HepG2 (cell line): ENCODE results near the gene RHBG. TPM values are rescaled to one million over a fixed set of nuclear protein-coding genes. Genes with fewer than 3 reads are reported as not detected.

Source experiments
- AKAP8 ChIP-seq: sonication (generic); formaldehyde crosslinking; IDR thresholded peaks from 2 replicates; pipeline ENCODE4 v1.5.1; 2020; ENCODE audit warnings: mild to moderate bottlenecking, missing genetic modification reagents
- CBX1 ChIP-seq: IDR thresholded peaks from one replicate; pipeline ENCODE4 v1.6.1; 2016; ENCODE audit warnings: antibody characterized with exemption, low read depth
- ELF1 ChIP-seq: sonication (generic); formaldehyde crosslinking; IDR thresholded peaks from 2 replicates; pipeline ENCODE4 v1.4.0; 2020; ENCODE audit warnings: missing genetic modification reagents
- JUND ChIP-seq: sonication (generic); formaldehyde crosslinking; IDR thresholded peaks from 2 replicates; pipeline ENCODE4 v1.8.0; 2022; ENCODE audit warnings: mild to moderate bottlenecking, missing genetic modification reagents
- KLF12 ChIP-seq: sonication (generic); formaldehyde crosslinking; IDR thresholded peaks from 2 replicates; pipeline ENCODE4 v1.4.0; 2020; ENCODE audit warnings: missing genetic modification reagents, borderline replicate concordance
- MAFG ChIP-seq: sonication (generic); formaldehyde crosslinking; IDR thresholded peaks from 2 replicates; pipeline ENCODE4 v1.5.1; 2020; ENCODE audit warnings: mild to moderate bottlenecking, missing genetic modification reagents
- NCOR1 ChIP-seq: fragments of 200-600 bp; sonication (generic); IDR thresholded peaks from 2 replicates; pipeline ENCODE4 v1.7.0; 2017; ENCODE audit warnings: antibody characterized with exemption, low read length, borderline replicate concordance
- POLR2G ChIP-seq: fragments of 200-400 bp; formaldehyde crosslinking; IDR thresholded peaks from 2 replicates; pipeline ENCODE4 v1.6.1; 2018; ENCODE audit warnings: mild to moderate bottlenecking, low read depth, low read length, moderate library complexity
- PPARG ChIP-seq: conservative IDR thresholded peaks from 2 replicates; pipeline ENCODE4 v1.6.1; 2016; ENCODE audit warnings: missing biosample characterization, missing genetic modification reagents
- RORA ChIP-seq: sonication (generic); formaldehyde crosslinking; IDR thresholded peaks from 2 replicates; pipeline ENCODE4 v1.5.0; 2020; ENCODE audit warnings: mild to moderate bottlenecking, missing genetic modification reagents, moderate library complexity
- SAP130 ChIP-seq: IDR thresholded peaks from 2 replicates; pipeline ENCODE4 v1.6.1; 2016; ENCODE audit warnings: low read depth
- SP140L ChIP-seq: sonication (generic); formaldehyde crosslinking; IDR thresholded peaks from 2 replicates; pipeline ENCODE4 v1.4.0; 2020; ENCODE audit warnings: missing genetic modification reagents, borderline replicate concordance
- TEAD2 ChIP-seq: sonication (generic); formaldehyde crosslinking; IDR thresholded peaks from 2 replicates; pipeline ENCODE4 v1.9.0; 2021; ENCODE audit warnings: missing genetic modification reagents
- WIZ ChIP-seq: sonication (generic); formaldehyde crosslinking; IDR thresholded peaks from 2 replicates; pipeline ENCODE4 v1.5.1; 2020; ENCODE audit warnings: mild to moderate bottlenecking, missing genetic modification reagents
- ZBTB38 ChIP-seq: sonication (generic); formaldehyde crosslinking; IDR thresholded peaks from 2 replicates; pipeline ENCODE4 v1.5.1; 2020; ENCODE audit warnings: mild to moderate bottlenecking, missing genetic modification reagents
- ZBTB42 ChIP-seq: sonication (generic); formaldehyde crosslinking; IDR thresholded peaks from 2 replicates; pipeline ENCODE4 v1.5.0; 2020; ENCODE audit warnings: mild to moderate bottlenecking, missing genetic modification reagents
- ZKSCAN5 ChIP-seq: sonication (generic); formaldehyde crosslinking; IDR thresholded peaks from 2 replicates; pipeline ENCODE4 v1.5.1; 2020; ENCODE audit warnings: mild to moderate bottlenecking, missing genetic modification reagents
- ZNF260 ChIP-seq: sonication (generic); formaldehyde crosslinking; IDR thresholded peaks from 2 replicates; pipeline ENCODE4 v1.4.0; 2020; ENCODE audit warnings: missing genetic modification reagents, low read depth, mild to moderate bottlenecking, borderline replicate concordance
- ZNF30 ChIP-seq: sonication (generic); formaldehyde crosslinking; IDR thresholded peaks from 2 replicates; pipeline ENCODE4 v1.5.0; 2020; ENCODE audit warnings: mild to moderate bottlenecking, missing genetic modification reagents
- ZNF556 ChIP-seq: sonication (generic); formaldehyde crosslinking; IDR thresholded peaks from 2 replicates; pipeline ENCODE4 v1.4.0; 2020; ENCODE audit warnings: mild to moderate bottlenecking, missing genetic modification reagents, borderline replicate concordance
- ZNF569 ChIP-seq: sonication (generic); formaldehyde crosslinking; IDR thresholded peaks from 2 replicates; pipeline ENCODE4 v1.5.0; 2020; ENCODE audit warnings: mild to moderate bottlenecking, missing genetic modification reagents, moderate library complexity, borderline replicate concordance
- ZNF589 ChIP-seq: sonication (generic); formaldehyde crosslinking; conservative IDR thresholded peaks from 2 replicates; pipeline ENCODE4 v1.8.0; 2022; ENCODE audit warnings: mild to moderate bottlenecking, moderate library complexity, missing genetic modification reagents
- ZNF773 ChIP-seq: sonication (generic); formaldehyde crosslinking; IDR thresholded peaks from 2 replicates; pipeline ENCODE4 v1.4.0; 2020; ENCODE audit warnings: missing genetic modification reagents, borderline replicate concordance
- ZSCAN31 ChIP-seq: sonication (generic); formaldehyde crosslinking; IDR thresholded peaks from 2 replicates; pipeline ENCODE4 v1.5.0; 2020; ENCODE audit warnings: low read depth, mild to moderate bottlenecking, missing genetic modification reagents
- polyA plus RNA-seq, 8 experiments: library from polyadenylated mRNA; depleted of rRNA in 3 of 8; stranded (reverse) in 7 of 8; unstranded in 1 of 8; fragments of >200 nt; fragmentation: Illumina TruSeq in 4 of 8; extraction: Trizol in 4 of 8; gene quantifications; 2 replicates each; pipeline versions ENCODE4 v1.2.1 to v1.2.3, GENCODE V29; 2011 to 2016; ENCODE audit warnings: low read depth in 4 of 8, missing spikeins in 1 of 8, mixed read lengths in 1 of 8; ENCODE audit not compliant: insufficient read depth in 1 of 8
- total RNA-seq, 5 experiments: library from RNA; depleted of rRNA; stranded (reverse); fragments of >200 nt; fragmentation: Illumina TruSeq; extraction: Trizol; gene quantifications; 2 replicates each; pipeline ENCODE4 v1.2.3, GENCODE V29; 2016; ENCODE audit warnings: low read depth in 1 of 5
- TF ChIP-seq, protein P1 (sequence below): sonication (generic); formaldehyde crosslinking; IDR thresholded peaks from 2 replicates; pipeline ENCODE4 v1.5.0; 2020; ENCODE audit warnings: mild to moderate bottlenecking, missing genetic modification reagents, borderline replicate concordance
- TF ChIP-seq, protein P2 (sequence below): sonication (generic); formaldehyde crosslinking; IDR thresholded peaks from 2 replicates; pipeline ENCODE4 v1.8.0; 2022; ENCODE audit warnings: mild to moderate bottlenecking, missing genetic modification reagents, moderate library complexity

The RHBG gene
- total and polyA plus RNA-seq, 2 of the 13 experiments (the other 11 are each of a cell fraction or from before 2014, with no cell fraction given), result 61.8 to 73.5 TPM

DNA sequence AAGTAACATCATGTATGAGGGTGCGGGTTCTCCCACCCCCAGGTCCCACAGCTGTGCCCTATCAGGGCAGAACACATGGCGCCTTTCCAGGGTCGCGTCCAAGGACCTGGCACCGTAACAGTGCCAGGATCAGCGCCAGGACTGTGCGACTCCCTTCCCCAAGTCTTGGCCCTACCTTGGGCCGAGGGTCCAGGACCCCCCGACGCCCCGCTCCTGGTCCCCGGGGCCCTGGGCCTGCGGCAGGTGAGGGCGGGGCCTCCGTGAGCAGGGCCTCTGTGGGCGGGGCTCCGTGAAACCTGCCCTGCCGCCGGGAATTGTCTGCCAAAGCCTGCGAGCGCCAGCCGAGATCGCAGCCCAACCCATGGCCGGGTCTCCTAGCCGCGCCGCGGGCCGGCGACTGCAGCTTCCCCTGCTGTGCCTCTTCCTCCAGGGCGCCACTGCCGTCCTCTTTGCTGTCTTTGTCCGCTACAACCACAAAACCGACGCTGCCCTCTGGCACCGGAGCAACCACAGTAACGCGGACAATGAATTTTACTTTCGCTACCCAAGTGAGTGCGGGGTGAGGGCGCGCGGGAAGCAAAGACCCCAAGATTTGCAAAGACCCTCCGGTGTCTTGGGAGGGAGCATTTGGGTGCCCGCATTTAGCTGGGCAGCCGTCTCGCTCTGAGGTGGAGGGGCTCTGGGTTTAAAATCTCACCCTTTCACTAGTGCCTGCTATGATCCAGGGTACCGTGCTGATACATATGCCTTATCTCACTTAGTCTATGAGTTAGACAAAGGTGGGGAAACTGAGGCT lies at the start of gene RHBG (continued):
- TF ChIP-seq TEAD2 (CRISPR knock-in tag) (no peak), ZKSCAN5 (CRISPR knock-in tag) (no peak), NCOR1 (no peak), WIZ (CRISPR knock-in tag) (no peak), ZNF589 (no peak), ZNF30 (CRISPR knock-in tag) (0 out of 2 replicates have a peak, but pooled peaks have one; percentile 20), AKAP8 (CRISPR knock-in tag) (0 out of 2 replicates have a peak, but pooled peaks have one; percentile 33), ZSCAN31 (CRISPR knock-in tag) (peak; percentile 45; the same call in 1 of the 2 replicates), ELF1 (CRISPR knock-in tag) (0 out of 2 replicates have a peak, but pooled peaks have one; percentile 36), ZNF260 (CRISPR knock-in tag) (no peak), ZBTB42 (0 out of 2 replicates have a peak, but pooled peaks have one; percentile 58), ZNF556 (no peak; the same call in 1 of the 2 replicates), POLR2G (peak; percentile 94), PPARG (CRISPR knock-in tag) (no peak; the same call in 1 of the 2 replicates), SAP130 (CRISPR knock-in tag) (peak; percentile 86), CBX1 (peak; percentile 37), MAFG (no peak), JUND (no peak), KLF12 (CRISPR knock-in tag) (no peak; the same call in 1 of the 2 replicates), SP140L (CRISPR knock-in tag) (no peak), ZNF773 (CRISPR knock-in tag) (no peak), ZBTB38 (CRISPR knock-in tag) (no peak), ZNF569 (CRISPR knock-in tag) (no peak), RORA (CRISPR knock-in tag) (no peak)
- TF ChIP-seq, protein P1, sequence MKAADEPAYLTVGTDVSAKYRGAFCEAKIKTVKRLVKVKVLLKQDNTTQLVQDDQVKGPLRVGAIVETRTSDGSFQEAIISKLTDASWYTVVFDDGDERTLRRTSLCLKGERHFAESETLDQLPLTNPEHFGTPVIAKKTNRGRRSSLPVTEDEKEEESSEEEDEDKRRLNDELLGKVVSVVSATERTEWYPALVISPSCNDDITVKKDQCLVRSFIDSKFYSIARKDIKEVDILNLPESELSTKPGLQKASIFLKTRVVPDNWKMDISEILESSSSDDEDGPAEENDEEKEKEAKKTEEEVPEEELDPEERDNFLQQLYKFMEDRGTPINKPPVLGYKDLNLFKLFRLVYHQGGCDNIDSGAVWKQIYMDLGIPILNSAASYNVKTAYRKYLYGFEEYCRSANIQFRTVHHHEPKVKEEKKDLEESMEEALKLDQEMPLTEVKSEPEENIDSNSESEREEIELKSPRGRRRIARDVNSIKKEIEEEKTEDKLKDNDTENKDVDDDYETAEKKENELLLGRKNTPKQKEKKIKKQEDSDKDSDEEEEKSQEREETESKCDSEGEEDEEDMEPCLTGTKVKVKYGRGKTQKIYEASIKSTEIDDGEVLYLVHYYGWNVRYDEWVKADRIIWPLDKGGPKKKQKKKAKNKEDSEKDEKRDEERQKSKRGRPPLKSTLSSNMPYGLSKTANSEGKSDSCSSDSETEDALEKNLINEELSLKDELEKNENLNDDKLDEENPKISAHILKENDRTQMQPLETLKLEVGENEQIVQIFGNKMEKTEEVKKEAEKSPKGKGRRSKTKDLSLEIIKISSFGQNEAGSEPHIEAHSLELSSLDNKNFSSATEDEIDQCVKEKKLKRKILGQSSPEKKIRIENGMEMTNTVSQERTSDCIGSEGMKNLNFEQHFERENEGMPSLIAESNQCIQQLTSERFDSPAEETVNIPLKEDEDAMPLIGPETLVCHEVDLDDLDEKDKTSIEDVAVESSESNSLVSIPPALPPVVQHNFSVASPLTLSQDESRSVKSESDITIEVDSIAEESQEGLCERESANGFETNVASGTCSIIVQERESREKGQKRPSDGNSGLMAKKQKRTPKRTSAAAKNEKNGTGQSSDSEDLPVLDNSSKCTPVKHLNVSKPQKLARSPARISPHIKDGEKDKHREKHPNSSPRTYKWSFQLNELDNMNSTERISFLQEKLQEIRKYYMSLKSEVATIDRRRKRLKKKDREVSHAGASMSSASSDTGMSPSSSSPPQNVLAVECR (CRISPR knock-in tag), result peak; percentile 72; the same call in 1 of the 2 replicates
- TF ChIP-seq, protein P2, sequence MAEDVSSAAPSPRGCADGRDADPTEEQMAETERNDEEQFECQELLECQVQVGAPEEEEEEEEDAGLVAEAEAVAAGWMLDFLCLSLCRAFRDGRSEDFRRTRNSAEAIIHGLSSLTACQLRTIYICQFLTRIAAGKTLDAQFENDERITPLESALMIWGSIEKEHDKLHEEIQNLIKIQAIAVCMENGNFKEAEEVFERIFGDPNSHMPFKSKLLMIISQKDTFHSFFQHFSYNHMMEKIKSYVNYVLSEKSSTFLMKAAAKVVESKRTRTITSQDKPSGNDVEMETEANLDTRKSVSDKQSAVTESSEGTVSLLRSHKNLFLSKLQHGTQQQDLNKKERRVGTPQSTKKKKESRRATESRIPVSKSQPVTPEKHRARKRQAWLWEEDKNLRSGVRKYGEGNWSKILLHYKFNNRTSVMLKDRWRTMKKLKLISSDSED (CRISPR knock-in tag), result no peak
